Measurements from ENCODE around the gene CDYL2. TPM values are rescaled to one million over a fixed set of nuclear protein-coding genes. Genes with fewer than 3 reads are reported as not detected.

CDYL2 gene
- total RNA-seq, 1 experiment from 2014 or later: 7.6 TPM

DNA sequence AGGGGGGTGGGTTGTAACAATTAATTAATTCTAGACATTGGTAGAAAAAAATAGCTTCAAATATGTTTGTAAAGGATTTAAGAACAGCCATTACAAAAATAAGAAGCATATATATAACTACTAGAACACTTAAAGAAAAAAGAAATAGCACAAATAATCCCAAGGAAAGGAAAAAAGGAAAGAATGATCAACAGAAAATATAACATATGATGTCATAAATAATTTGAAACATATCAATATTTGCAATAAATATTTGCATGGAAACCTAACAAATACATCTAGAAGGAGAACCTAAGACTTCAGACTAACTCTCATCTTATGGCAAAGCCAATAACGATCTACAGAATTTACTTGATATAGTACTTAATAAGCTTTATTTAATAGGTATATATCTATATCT is 28.9 kb downstream of the CDYL2 start:
- peaks cover 9% of the 10 kb centered on the region; the same call in 1 of the 2 replicates for H3K79me2 ChIP-seq (ENCODE audit: low read length)
- no peak overlapping the region for H3K4me3 ChIP-seq (ENCODE audit: low read length)
- DNase-seq: no peak
- no peaks in the 10 kb centered on the region for H3F3A ChIP-seq (ENCODE audit: low read length, unreplicated experiment)
- H2AFZ ChIP-seq (ENCODE audit: low read length): no peak overlapping the region
- H3K27ac ChIP-seq (ENCODE audit: low read length): no peak overlapping the region
- intact Hi-C loops (cut with micrococcal nuclease): no loop called here
- ChIA-PET CTCF (no interaction called here), POLR2A (ENCODE audit: unreplicated experiment) (no interaction called here)
- H3K9ac ChIP-seq (ENCODE audit: low read length): no peak overlapping the region
- no peaks in the 10 kb centered on the region for H4K20me1 ChIP-seq (ENCODE audit: low read length)
- H3K9me3 ChIP-seq (ENCODE audit: low read length): no peaks in the 10 kb centered on the region
- TF ChIP-seq, protein P1, sequence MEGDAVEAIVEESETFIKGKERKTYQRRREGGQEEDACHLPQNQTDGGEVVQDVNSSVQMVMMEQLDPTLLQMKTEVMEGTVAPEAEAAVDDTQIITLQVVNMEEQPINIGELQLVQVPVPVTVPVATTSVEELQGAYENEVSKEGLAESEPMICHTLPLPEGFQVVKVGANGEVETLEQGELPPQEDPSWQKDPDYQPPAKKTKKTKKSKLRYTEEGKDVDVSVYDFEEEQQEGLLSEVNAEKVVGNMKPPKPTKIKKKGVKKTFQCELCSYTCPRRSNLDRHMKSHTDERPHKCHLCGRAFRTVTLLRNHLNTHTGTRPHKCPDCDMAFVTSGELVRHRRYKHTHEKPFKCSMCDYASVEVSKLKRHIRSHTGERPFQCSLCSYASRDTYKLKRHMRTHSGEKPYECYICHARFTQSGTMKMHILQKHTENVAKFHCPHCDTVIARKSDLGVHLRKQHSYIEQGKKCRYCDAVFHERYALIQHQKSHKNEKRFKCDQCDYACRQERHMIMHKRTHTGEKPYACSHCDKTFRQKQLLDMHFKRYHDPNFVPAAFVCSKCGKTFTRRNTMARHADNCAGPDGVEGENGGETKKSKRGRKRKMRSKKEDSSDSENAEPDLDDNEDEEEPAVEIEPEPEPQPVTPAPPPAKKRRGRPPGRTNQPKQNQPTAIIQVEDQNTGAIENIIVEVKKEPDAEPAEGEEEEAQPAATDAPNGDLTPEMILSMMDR (conservative IDR thresholded peaks at IDR 0.05; ENCODE audit: low read depth, low read length): no peak
- TF ChIP-seq EZH2 (IDR thresholded peaks at IDR 0.05; ENCODE audit: low read length, unreplicated experiment) (no peak), EZH2phosphoT487 (IDR thresholded peaks at IDR 0.05; ENCODE audit: borderline replicate concordance, low read length) (no peak)
- no peaks in the 10 kb centered on the region for H3K9me2 ChIP-seq (replicated peaks; ENCODE audit: low read length)
- no peaks in the 10 kb centered on the region for H3K27me3 ChIP-seq (ENCODE audit: low read length)
- BruUV-seq (replicated peaks): no TSS peak
- peaks cover 10% of the 10 kb centered on the region for H3K4me1 ChIP-seq (ENCODE audit: insufficient read depth, low read length)
- H3K36me3 ChIP-seq (ENCODE audit: low read depth, low read length): no peaks in the 10 kb centered on the region
- ATAC-seq: no peak
- H3K4me2 ChIP-seq (ENCODE audit: low read length): no peak overlapping the region

GRCh38 chr16:80766798-80767197 is 37.6 kb downstream of the CDYL2 start:
- intact Hi-C loops (cut with micrococcal nuclease): no loop called here
- POLR2A ChIA-PET (ENCODE audit: unreplicated experiment): no interaction called here
- Histone ChIP-seq H3K27me3 (ENCODE audit: low read length) (no peaks in the 10 kb centered on the region), H3K27ac (ENCODE audit: low read length) (no peak overlapping the region), H3K4me3 (ENCODE audit: low read length) (no peak overlapping the region), H3K4me2 (ENCODE audit: low read length) (no peak overlapping the region), H3K36me3 (ENCODE audit: low read depth, low read length) (no peaks in the 10 kb centered on the region), H3K9me3 (ENCODE audit: low read length) (no peaks in the 10 kb centered on the region), H3K9me2 (replicated peaks; ENCODE audit: low read length) (no peaks in the 10 kb centered on the region), H3F3A (ENCODE audit: low read length, unreplicated experiment) (no peaks in the 10 kb centered on the region), H3K79me2 (ENCODE audit: low read length) (no peaks in the 10 kb centered on the region), H3K9ac (ENCODE audit: low read length) (no peak overlapping the region), H3K4me1 (ENCODE audit: insufficient read depth, low read length) (no peaks in the 10 kb centered on the region), H2AFZ (ENCODE audit: low read length) (no peak overlapping the region), H4K20me1 (ENCODE audit: low read length) (no peaks in the 10 kb centered on the region)
- no TSS peak for BruUV-seq (replicated peaks)
- no peak for ATAC-seq
- DNase-seq: no peak
- CTCF ChIA-PET: no interaction called here
- TF ChIP-seq EZH2 (IDR thresholded peaks at IDR 0.05; ENCODE audit: low read length, unreplicated experiment) (no peak), EZH2phosphoT487 (IDR thresholded peaks at IDR 0.05; ENCODE audit: borderline replicate concordance, low read length) (no peak)
- TF ChIP-seq, protein P1 (conservative IDR thresholded peaks at IDR 0.05; ENCODE audit: low read depth, low read length): no peak

GRCh38 chr16:80759419-80760162 is 44.8 kb downstream of the CDYL2 start:
- Histone ChIP-seq H3K36me3 (ENCODE audit: low read depth, low read length) (no peaks in the 10 kb centered on the region), H3K4me1 (ENCODE audit: insufficient read depth, low read length) (peaks cover 12% of the 10 kb centered on the region; the same call in 1 of the 2 replicates), H3K4me2 (ENCODE audit: low read length) (0 out of 2 replicates have a peak overlapping the region, but pooled peaks have one; percentile 31), H4K20me1 (ENCODE audit: low read length) (no peaks in the 10 kb centered on the region), H3K27ac (ENCODE audit: low read length) (no peak overlapping the region), H3K9me2 (replicated peaks; ENCODE audit: low read length) (no peaks in the 10 kb centered on the region), H3F3A (ENCODE audit: low read length, unreplicated experiment) (no peaks in the 10 kb centered on the region), H3K79me2 (ENCODE audit: low read length) (0 out of 2 replicates have a peak, but pooled peaks cover 4% of the 10 kb centered on the region), H3K9ac (ENCODE audit: low read length) (no peak overlapping the region), H2AFZ (ENCODE audit: low read length) (no peak overlapping the region), H3K9me3 (ENCODE audit: low read length) (no peaks in the 10 kb centered on the region), H3K4me3 (ENCODE audit: low read length) (no peak overlapping the region), H3K27me3 (ENCODE audit: low read length) (no peaks in the 10 kb centered on the region)
- ChIA-PET POLR2A (ENCODE audit: unreplicated experiment) (no interaction called here), CTCF (no interaction called here)
- DNase-seq: peak; percentile 16
- ATAC-seq: no peak
- intact Hi-C loops (cut with micrococcal nuclease): no loop called here
- TF ChIP-seq EZH2phosphoT487 (IDR thresholded peaks at IDR 0.05; ENCODE audit: borderline replicate concordance, low read length): no peak
- no peak for TF ChIP-seq EZH2 (IDR thresholded peaks at IDR 0.05; ENCODE audit: low read length, unreplicated experiment)
- TF ChIP-seq, protein P1 (conservative IDR thresholded peaks at IDR 0.05; ENCODE audit: low read depth, low read length): no peak
- BruUV-seq (replicated peaks): no TSS peak
